Panc1 (cell line): ENCODE results near the gene GLIS1. TPM values are rescaled to one million over a fixed set of nuclear protein-coding genes. Genes with fewer than 3 reads are reported as not detected.

Experiments
- ATAC-seq: fragments of 200-7000 bp; cut with Tn5 transposase; 2 replicates; pipeline ENCODE4 v1.9.1; 2020; ENCODE audit warnings: mild to moderate bottlenecking, moderate library complexity
- BruUV-seq: library from RNA; stranded (reverse); fragments of 400-500 nt; replicated peaks from 2 replicates; lab custom pipeline; 2021; lab: Mats Ljungman, UMichigan
- CTCF ChIA-PET: fragments of 300-600 bp; sonication (Branson Sonifier 250); formaldehyde crosslinking; loops from one replicate; lab custom pipeline; 2022; ENCODE audit warnings: antibody characterized with exemption; lab: Charles Lee
- POLR2A ChIA-PET: fragments of 300-600 bp; sonication (Branson Sonifier 250); formaldehyde crosslinking; loops from one replicate; lab custom pipeline; 2022; ENCODE audit warnings: antibody characterized with exemption; lab: Charles Lee
- DNase-seq: peaks from one replicate; pipeline ENCODE4 v3.0.0-alpha.2; 2010; ENCODE audit warnings: low read depth, low spot score
- H3K27ac ChIP-seq: 2 replicates; pipeline ENCODE4 v1.5.1; 2011; ENCODE audit warnings: mild to moderate bottlenecking, low read length, inconsistent platforms
- H3K27me3 ChIP-seq: fragments of 200-500 bp; sonication (Bioruptor generic); 2 replicates; pipeline ENCODE4 v1.6.0; 2014; ENCODE audit warnings: low read length, inconsistent platforms; ENCODE audit not compliant: control insufficient read depth, insufficient read depth
- H3K36me3 ChIP-seq: fragments of 200-500 bp; sonication (Bioruptor generic); 2 replicates; pipeline ENCODE4 v1.5.1; 2014; ENCODE audit warnings: inconsistent platforms, mild to moderate bottlenecking, low read length, moderate library complexity; ENCODE audit not compliant: control insufficient read depth, insufficient read depth
- H3K4me1 ChIP-seq: 2 replicates; pipeline ENCODE4 v1.5.1; 2011; ENCODE audit warnings: inconsistent platforms, mild to moderate bottlenecking, low read length, moderate library complexity; ENCODE audit not compliant: control insufficient read depth, insufficient read depth
- H3K4me3 ChIP-seq, 2 experiments: 2 replicates each; pipeline ENCODE4 v1.5.1; 2011 to 2012; ENCODE audit warnings: low read depth in 2 of 2, low read length in 2 of 2, mild to moderate bottlenecking in 2 of 2, inconsistent platforms in 1 of 2, moderate library complexity in 1 of 2
- H3K9me3 ChIP-seq: fragments of 200-500 bp; sonication (Bioruptor generic); 2 replicates; pipeline ENCODE4 v1.5.1; 2014; ENCODE audit warnings: low read depth, mild to moderate bottlenecking, inconsistent platforms, low read length, moderate library complexity; ENCODE audit not compliant: control insufficient read depth, insufficient read depth
- CTCF ChIP-seq: fragments of 450-650 bp; IDR thresholded peaks from 2 replicates; pipeline ENCODE4 v1.5.1; 2017; ENCODE audit warnings: mild to moderate bottlenecking
- POLR2AphosphoS5 ChIP-seq: IDR thresholded peaks from 2 replicates; pipeline ENCODE4 v1.6.1; 2012; ENCODE audit warnings: mild to moderate bottlenecking, low read depth, low read length, moderate library complexity
- SIN3A ChIP-seq: IDR thresholded peaks from 2 replicates; pipeline ENCODE4 v1.6.1; 2012; ENCODE audit warnings: low read depth, mild to moderate bottlenecking, low read length, moderate library complexity, borderline replicate concordance; ENCODE audit not compliant: insufficient read depth
- TCF7L2 ChIP-seq: IDR thresholded peaks from 2 replicates; pipeline ENCODE4 v1.6.1; 2011; ENCODE audit warnings: mild to moderate bottlenecking, low read depth, low read length, inconsistent platforms
- in situ Hi-C: cut with HindIII; loops from 2 replicates; pipeline ENCODE4 v1.10.0; 2016; ENCODE audit warnings: low sequenced_read_pairs, low pct_unique_long_range_greater_than_20kb
- intact Hi-C: fragments of 100-400 bp; cut with micrococcal nuclease; formaldehyde crosslinking; loops from one replicate; pipeline ENCODE4 v1.10.0; 2022; ENCODE audit not compliant: unreplicated experiment
- total RNA-seq: library from RNA; stranded (reverse); gene quantifications from one replicate; pipeline ENCODE4 v1.2.1, GENCODE V29; 2021; ENCODE audit not compliant: unreplicated experiment
- TF ChIP-seq, protein P1 (sequence below), 2 experiments: IDR thresholded peaks; 2 replicates each; pipeline ENCODE4 v1.6.1; 2011 to 2012; ENCODE audit warnings: low read depth in 2 of 2, control low read depth in 1 of 2, low read length in 1 of 2, mild to moderate bottlenecking in 1 of 2, moderate library complexity in 1 of 2; ENCODE audit not compliant: insufficient read depth in 1 of 2

Gene GLIS1
- total RNA-seq, 1 experiment from 2014 or later, result 0.28 TPM

DNA sequence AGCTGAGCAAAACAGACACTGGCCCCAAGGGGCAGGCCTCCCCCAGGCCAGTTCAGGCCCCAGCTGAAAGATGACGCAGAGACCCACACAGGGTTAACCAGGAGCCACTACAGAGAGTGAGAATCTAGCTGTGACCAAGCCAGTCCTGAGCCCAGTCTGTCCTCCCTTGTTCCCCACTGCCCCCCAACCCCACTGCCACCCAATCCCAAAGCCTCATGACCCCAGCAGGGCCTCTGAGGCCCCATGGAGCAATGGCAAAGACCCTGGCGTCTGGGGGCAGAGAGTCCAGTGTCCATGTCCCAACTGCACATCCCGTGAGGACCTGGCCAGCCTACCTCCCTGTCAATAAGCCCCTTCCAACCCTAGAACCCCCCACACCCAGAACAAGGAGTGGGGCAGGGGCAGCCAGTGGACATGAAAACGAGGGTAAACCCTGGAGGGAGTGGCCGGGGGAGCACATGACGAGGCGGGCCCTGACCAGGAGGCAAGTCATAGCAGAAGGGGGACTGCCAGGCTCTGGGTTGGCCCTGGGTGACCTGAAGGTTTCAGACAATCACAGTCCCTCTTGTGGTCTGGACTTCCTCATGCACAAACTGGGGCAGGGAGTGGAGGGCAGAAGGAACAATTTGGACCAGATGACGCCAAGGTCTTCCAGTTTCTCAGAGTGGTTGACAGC lies 100.5 kb downstream of the GLIS1 start:
- ChIA-PET CTCF (no interaction called here), POLR2A (no interaction called here)
- TF ChIP-seq CTCF, result no peak
- TF ChIP-seq SIN3A, result no peak
- no peak for TF ChIP-seq POLR2AphosphoS5
- Histone ChIP-seq H3K27me3 (no peaks in the 10 kb centered on the region), H3K27ac (no peak overlapping the region), H3K36me3 (no peaks in the 10 kb centered on the region), H3K9me3 (no peaks in the 10 kb centered on the region), H3K4me1 (no peaks in the 10 kb centered on the region), H3K4me3 (no peak overlapping the region)
- ATAC-seq (no peak), DNase-seq (no peak)
- intact Hi-C loops (no loop called here), in situ Hi-C loops (no loop called here)
- BruUV-seq, result no TSS peak

DNA sequence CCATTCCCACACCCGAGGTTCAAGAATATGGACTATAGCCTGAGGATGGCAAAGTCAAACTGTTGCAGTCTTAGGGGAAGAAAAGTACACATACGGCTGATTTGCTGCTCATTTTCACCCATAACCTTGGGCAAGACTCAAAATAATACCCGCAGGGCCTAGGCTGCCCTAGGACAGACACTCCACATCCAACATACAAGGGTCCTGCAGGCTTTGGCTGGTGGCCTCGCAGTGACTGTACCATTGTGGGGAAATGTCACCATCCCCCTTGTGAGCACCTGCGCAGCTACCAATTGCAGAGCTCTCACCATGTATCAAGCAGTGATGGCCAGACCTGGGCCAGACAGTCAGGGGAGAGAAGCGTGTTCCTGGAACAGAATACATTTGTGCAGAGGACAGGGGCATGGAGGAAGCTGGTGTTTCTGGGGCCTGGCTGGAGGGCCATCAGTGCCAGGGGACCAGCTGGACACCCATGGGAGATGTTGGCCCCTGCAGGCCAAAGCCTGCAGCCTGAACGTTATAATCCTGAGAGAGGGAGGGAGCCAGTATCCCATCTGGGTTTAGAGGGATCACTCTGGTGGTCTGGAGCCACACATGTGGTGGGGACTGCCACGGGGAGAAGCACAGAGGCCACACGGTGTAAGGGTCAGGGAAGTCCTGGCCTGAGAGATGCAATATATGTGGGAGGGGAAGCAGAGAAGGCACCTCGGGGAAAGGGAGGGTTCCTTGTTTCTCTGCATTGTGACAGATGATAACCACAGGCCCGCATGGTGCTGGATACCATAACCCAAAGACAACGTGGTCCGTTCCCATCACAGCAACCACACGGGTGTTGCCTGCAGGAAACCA lies 101.2 kb downstream of the GLIS1 start:
- ChIA-PET CTCF (no interaction called here), POLR2A (no interaction called here)
- no peak overlapping the region for H3K27ac ChIP-seq
- H3K4me1 ChIP-seq, result no peaks in the 10 kb centered on the region
- TF ChIP-seq TCF7L2 (no peak), CTCF (no peak), SIN3A (no peak), POLR2AphosphoS5 (no peak)
- TF ChIP-seq, protein P1, sequence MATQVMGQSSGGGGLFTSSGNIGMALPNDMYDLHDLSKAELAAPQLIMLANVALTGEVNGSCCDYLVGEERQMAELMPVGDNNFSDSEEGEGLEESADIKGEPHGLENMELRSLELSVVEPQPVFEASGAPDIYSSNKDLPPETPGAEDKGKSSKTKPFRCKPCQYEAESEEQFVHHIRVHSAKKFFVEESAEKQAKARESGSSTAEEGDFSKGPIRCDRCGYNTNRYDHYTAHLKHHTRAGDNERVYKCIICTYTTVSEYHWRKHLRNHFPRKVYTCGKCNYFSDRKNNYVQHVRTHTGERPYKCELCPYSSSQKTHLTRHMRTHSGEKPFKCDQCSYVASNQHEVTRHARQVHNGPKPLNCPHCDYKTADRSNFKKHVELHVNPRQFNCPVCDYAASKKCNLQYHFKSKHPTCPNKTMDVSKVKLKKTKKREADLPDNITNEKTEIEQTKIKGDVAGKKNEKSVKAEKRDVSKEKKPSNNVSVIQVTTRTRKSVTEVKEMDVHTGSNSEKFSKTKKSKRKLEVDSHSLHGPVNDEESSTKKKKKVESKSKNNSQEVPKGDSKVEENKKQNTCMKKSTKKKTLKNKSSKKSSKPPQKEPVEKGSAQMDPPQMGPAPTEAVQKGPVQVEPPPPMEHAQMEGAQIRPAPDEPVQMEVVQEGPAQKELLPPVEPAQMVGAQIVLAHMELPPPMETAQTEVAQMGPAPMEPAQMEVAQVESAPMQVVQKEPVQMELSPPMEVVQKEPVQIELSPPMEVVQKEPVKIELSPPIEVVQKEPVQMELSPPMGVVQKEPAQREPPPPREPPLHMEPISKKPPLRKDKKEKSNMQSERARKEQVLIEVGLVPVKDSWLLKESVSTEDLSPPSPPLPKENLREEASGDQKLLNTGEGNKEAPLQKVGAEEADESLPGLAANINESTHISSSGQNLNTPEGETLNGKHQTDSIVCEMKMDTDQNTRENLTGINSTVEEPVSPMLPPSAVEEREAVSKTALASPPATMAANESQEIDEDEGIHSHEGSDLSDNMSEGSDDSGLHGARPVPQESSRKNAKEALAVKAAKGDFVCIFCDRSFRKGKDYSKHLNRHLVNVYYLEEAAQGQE (IDR thresholded peaks at IDR 0.05; ENCODE audit: insufficient read depth in 1 of 2, low read depth in 2 of 2, low read length in 1 of 2), result no peak
- no peak for DNase-seq
- intact Hi-C loops (no loop called here), in situ Hi-C loops (no loop called here)
- H3K9me3 ChIP-seq, result no peaks in the 10 kb centered on the region
- no peak; the same call in 1 of the 2 replicates for ATAC-seq
- H3K4me3 ChIP-seq, result no peak overlapping the region
- BruUV-seq, result no TSS peak
- no peaks in the 10 kb centered on the region for H3K27me3 ChIP-seq
- no peaks in the 10 kb centered on the region for H3K36me3 ChIP-seq
